KMS-11 (cell line): Measurements from ENCODE around the gene GNL1.
A peak's percentile ranks its signal among the peaks of the same experiment; 100 is the strongest.
"Not testable (repeated sequence)": the region's sequence is repeated elsewhere in the genome, so short reads cannot be mapped to it uniquely, and the experiment has no call there.

ENCODE experiments used
- H2AFZ ChIP-seq: fragments of 200-600 bp; sonication (generic); 2 replicates; pipeline ENCODE4 v1.6.1; 2016; ENCODE audit warnings: antibody characterized with exemption, mixed run types, low read depth
- H3K27ac ChIP-seq: fragments of 200-600 bp; sonication (generic); 2 replicates; pipeline ENCODE4 v1.6.1; 2016; ENCODE audit warnings: mild to moderate bottlenecking, mixed run types
- H3K27me3 ChIP-seq: fragments of 200-600 bp; sonication (generic); 2 replicates; pipeline ENCODE4 v1.6.1; 2017; ENCODE audit warnings: mild to moderate bottlenecking, low read depth, mixed run types, moderate library complexity; ENCODE audit not compliant: insufficient read depth
- H3K36me3 ChIP-seq: fragments of 200-600 bp; sonication (generic); 2 replicates; pipeline ENCODE4 v1.6.1; 2017; ENCODE audit warnings: mild to moderate bottlenecking, mixed run types; ENCODE audit not compliant: insufficient read depth
- H3K4me1 ChIP-seq: fragments of 200-600 bp; sonication (generic); 2 replicates; pipeline ENCODE4 v1.6.1; 2016; ENCODE audit warnings: mild to moderate bottlenecking, low read depth, mixed run types; ENCODE audit not compliant: poor library complexity, severe bottlenecking
- H3K4me2 ChIP-seq: fragments of 200-600 bp; sonication (generic); 2 replicates; pipeline ENCODE4 v1.7.0; 2016; ENCODE audit warnings: mild to moderate bottlenecking, mixed run types
- H3K4me3 ChIP-seq: fragments of 200-600 bp; sonication (generic); IDR thresholded peaks from 2 replicates; pipeline ENCODE4 v1.6.1; 2017; ENCODE audit warnings: low read depth, low read length, mixed read lengths; ENCODE audit not compliant: insufficient read depth
- H3K79me2 ChIP-seq: fragments of 200-600 bp; sonication (generic); 2 replicates; pipeline ENCODE4 v1.6.1; 2016; ENCODE audit warnings: low read depth, mixed run types; ENCODE audit not compliant: insufficient read depth
- H3K9ac ChIP-seq: fragments of 200-600 bp; sonication (generic); 2 replicates; pipeline ENCODE4 v1.6.1; 2016; ENCODE audit warnings: mild to moderate bottlenecking, mixed run types
- H4K20me1 ChIP-seq: fragments of 200-600 bp; sonication (generic); 2 replicates; pipeline ENCODE4 v1.6.1; 2016; ENCODE audit warnings: mild to moderate bottlenecking, mixed run types; ENCODE audit not compliant: insufficient read depth
- TF ChIP-seq, protein P1 (sequence below): fragments of 200-600 bp; sonication (generic); conservative IDR thresholded peaks from 2 replicates; pipeline ENCODE4 v1.6.1; 2017; ENCODE audit warnings: low read depth, mild to moderate bottlenecking, antibody characterized with exemption, low read length, moderate library complexity, mixed read lengths

Gene GNL1

DNA sequence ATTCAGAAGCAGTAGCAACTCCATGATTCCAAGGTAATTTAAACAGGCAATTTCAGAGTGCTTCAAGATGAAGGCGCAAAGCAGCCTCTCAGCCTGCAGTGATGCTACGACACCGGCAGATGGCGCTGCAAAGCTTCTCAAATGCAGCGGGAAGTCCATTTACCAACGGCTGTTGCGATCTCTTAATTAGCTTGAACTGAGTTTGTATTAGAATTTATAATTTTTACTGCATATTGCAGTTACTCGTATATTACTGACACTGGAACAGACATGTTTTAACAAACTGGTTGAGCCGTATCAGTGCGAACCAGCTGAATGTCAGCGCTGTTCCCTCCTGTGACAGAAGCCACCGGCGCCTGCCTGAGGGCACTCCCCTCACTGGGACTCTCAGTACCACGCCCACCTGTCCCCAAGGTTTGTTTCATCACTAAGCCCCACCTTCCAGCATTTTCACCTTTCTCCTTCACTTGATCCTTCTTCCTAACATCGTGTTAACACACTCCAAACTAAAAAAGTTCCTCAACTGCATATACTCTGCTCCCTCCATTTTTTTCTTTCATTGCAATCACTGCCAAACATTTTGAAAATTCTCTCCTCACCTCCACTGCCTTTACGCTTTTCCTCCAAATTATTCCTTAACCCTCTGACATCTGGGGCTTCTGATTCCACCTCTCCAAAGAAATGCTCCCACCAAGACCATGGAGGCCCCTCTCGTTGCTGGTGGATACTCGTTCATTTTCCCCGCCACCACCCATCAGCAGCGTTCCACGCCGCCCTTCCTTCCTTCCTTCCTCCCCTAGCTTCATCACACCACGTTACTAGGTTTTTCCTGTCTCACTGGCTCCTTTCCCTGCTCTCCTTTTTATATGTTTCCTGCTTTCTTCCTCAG lies 14.5 kb downstream of the GNL1 start:
- Histone ChIP-seq H3K4me2 (peak overlapping the region; percentile 51; the same call in 1 of the 2 replicates), H4K20me1 (no peaks in the 10 kb centered on the region), H2AFZ (peak overlapping the region; percentile 51; the same call in 1 of the 2 replicates), H3K36me3 (no peaks in the 10 kb centered on the region), H3K4me1 (peaks cover 8% of the 10 kb centered on the region), H3K27me3 (no peaks in the 10 kb centered on the region; the same call in none of the 2 replicates), H3K27ac (no peak overlapping the region), H3K9ac (no peak overlapping the region), H3K4me3 (no peak overlapping the region), H3K79me2 (no peaks in the 10 kb centered on the region)
- TF ChIP-seq, protein P1, sequence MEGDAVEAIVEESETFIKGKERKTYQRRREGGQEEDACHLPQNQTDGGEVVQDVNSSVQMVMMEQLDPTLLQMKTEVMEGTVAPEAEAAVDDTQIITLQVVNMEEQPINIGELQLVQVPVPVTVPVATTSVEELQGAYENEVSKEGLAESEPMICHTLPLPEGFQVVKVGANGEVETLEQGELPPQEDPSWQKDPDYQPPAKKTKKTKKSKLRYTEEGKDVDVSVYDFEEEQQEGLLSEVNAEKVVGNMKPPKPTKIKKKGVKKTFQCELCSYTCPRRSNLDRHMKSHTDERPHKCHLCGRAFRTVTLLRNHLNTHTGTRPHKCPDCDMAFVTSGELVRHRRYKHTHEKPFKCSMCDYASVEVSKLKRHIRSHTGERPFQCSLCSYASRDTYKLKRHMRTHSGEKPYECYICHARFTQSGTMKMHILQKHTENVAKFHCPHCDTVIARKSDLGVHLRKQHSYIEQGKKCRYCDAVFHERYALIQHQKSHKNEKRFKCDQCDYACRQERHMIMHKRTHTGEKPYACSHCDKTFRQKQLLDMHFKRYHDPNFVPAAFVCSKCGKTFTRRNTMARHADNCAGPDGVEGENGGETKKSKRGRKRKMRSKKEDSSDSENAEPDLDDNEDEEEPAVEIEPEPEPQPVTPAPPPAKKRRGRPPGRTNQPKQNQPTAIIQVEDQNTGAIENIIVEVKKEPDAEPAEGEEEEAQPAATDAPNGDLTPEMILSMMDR: peak; percentile 96

DNA sequence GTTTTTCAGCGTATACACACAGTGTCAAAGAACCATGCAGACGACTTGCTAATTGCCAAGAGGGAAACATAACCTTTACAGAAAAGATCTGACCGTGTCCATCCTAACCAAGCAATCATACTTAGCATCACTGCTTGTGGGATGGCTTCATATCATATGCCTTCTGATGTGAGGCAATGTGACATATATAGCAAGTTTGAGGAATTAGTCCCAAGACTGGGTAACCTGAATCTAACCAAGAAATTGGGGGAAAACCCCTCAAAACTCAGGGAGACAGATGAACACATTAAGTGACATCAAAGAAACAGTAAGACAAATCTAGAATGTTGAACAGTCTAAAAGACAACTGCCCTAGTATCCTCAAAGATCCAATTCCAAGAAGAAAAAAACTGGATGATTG lies 18.4 kb downstream of the GNL1 start:
- peaks cover 6% of the 10 kb centered on the region for H3K4me1 ChIP-seq
- no peak overlapping the region for H3K4me2 ChIP-seq
- TF ChIP-seq, protein P1: no peak
- no peaks in the 10 kb centered on the region for H4K20me1 ChIP-seq
- H2AFZ ChIP-seq: no peak overlapping the region
- no peak overlapping the region for H3K4me3 ChIP-seq
- H3K27me3 ChIP-seq: no peaks in the 10 kb centered on the region; the same call in none of the 2 replicates
- H3K79me2 ChIP-seq: no peaks in the 10 kb centered on the region
- H3K27ac ChIP-seq: no peak overlapping the region
- no peak overlapping the region for H3K9ac ChIP-seq
- H3K36me3 ChIP-seq: no peaks in the 10 kb centered on the region

DNA sequence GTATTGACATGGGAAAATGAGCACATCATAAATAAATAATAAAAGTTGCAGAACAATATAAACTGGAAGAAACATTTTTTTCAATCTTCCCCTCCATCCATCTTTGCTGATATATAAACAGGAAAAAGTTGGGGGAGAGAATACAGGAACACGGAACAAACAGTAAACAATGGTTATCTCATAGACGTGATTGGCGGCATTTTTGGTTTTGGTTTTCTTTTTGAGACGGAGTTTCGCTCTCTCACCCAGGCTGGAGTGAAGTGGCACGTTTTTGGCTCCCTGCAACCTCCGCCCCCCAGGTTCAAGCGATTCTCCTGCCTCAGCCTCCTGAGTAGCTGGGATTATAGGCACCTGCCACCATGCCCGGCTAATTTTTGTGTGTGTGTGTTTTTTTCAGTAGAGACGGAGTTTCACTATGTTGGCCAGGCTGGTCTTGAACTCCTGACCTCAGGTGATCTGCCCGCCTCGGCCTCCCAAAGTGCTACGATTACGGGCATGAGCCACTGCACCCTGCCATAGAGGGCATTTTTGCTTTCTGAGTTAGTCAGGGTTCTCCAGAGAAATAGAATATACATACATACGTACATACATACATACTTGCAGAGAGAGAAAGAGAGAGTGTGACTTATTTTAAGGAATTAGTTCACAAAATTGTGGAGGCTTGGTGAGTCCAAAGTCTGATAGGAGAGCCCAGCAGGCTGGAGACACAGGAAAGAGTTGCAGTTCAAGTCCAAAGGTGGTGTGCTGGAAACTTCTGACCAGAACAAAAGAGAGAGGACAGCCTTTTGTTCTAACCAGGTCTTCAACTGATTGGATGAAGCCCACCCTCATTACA lies 22.6 kb downstream of the GNL1 start:
- H4K20me1 ChIP-seq: no peaks in the 10 kb centered on the region
- no peaks in the 10 kb centered on the region for H3K27me3 ChIP-seq
- no peak overlapping the region for H3K4me3 ChIP-seq
- peaks cover 9% of the 10 kb centered on the region for H3K4me1 ChIP-seq
- H2AFZ ChIP-seq: no peak overlapping the region
- no peaks in the 10 kb centered on the region for H3K36me3 ChIP-seq
- H3K4me2 ChIP-seq: no peak overlapping the region
- H3K9ac ChIP-seq: no peak overlapping the region
- H3K79me2 ChIP-seq: no peaks in the 10 kb centered on the region
- TF ChIP-seq, protein P1: no peak
- no peak overlapping the region for H3K27ac ChIP-seq

DNA sequence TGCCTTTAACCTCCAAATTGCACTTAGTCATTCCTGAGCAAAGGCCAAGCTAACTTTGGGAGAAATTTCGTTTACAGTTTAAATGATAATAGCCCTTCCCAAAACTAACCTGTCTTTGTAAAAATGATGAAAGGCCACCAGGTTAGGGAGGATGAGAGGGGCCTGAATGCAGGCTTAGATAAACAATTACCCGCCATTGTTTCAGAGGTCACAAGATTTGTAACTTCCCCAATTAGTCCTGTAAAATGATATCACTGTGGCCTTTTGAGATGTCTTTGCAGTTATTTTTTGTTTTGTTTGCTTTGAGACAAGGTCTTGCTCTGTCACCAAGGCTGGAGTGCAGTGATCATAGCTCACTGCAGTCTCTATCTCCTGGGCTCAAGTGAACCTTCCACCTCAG lies 26.3 kb downstream of the GNL1 start:
- Histone ChIP-seq H3K27ac (no peak overlapping the region), H3K9ac (no peak overlapping the region), H4K20me1 (no peaks in the 10 kb centered on the region), H3K4me3 (no peak overlapping the region), H3K27me3 (no peaks in the 10 kb centered on the region), H3K79me2 (no peaks in the 10 kb centered on the region), H2AFZ (no peak overlapping the region), H3K36me3 (no peaks in the 10 kb centered on the region), H3K4me1 (peaks cover 9% of the 10 kb centered on the region), H3K4me2 (no peak overlapping the region)
- TF ChIP-seq, protein P1: no peak

DNA sequence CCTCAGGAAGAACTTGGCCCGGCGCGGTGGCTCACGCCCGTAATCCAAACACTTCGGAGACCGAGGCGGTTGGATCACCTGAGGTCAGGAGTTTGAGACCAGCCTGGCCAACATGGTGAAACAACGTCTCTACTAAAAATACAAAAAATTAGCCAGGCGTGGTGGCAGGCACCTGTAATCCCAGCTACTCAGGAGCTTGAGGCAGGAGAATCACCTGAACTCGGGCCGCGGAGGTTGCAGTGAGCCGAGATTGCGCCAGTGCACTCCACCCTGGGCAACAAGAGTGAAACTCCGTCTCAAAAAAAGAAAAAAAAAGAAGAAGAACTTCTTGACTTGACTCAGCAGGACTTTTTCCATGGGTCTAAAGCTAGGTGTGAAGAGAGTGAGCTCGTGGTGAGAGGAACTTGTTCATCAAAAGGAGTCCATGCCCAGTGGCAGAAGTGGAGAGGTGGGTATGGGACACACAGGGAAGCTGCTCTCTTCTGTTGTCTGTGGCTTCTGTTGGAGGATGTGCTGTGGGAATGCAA lies 26.9 kb downstream of the GNL1 start:
- not testable (repeated sequence) for H3K79me2 ChIP-seq, H3K27ac ChIP-seq, H2AFZ ChIP-seq, H3K4me2 ChIP-seq, H3K27me3 ChIP-seq, H3K36me3 ChIP-seq, H4K20me1 ChIP-seq, H3K4me1 ChIP-seq, H3K9ac ChIP-seq, H3K4me3 ChIP-seq

DNA sequence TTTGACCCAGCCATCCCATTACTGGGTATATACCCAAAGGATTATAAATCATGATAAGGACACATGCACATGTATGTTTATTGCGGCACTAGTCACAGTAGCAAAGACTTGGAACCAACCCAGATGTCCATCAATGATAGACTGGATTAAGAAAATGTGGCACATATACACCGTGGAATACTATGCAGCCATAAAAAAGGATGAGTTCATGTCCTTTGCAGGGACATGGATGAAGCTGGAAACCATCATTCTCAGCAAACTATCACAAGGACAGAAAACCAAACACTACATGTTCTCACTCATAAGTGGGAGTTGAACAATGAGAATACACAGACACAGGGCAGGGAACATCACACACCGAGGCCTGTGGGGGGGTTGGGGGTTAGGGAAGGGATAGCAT lies 29.8 kb downstream of the GNL1 start:
- not testable (repeated sequence) for H3K36me3 ChIP-seq, H3K4me2 ChIP-seq, H3K79me2 ChIP-seq, H2AFZ ChIP-seq, H3K4me1 ChIP-seq, H3K4me3 ChIP-seq, H4K20me1 ChIP-seq, H3K9ac ChIP-seq, H3K27ac ChIP-seq, H3K27me3 ChIP-seq
